Measurements from ENCODE around the gene METTL8.

Gene METTL8

DNA sequence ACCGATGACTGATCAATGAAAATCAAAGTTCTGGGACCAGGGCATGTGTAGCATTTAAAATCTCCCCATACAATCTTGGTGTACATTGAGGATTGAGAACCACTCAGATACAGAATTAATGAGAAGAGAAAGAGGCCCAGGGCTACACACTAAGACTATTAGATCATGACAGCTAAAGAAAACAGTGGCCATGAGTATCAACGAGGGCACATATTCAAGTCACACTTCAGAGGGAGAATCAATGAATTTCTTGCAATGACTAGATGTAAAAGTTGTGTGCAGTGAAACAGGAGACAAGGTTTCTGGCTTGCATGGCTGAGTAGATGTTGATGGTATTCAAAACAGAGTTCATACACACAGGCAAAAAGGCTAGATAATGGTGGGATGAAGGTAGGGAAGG is 29.1 kb downstream of the METTL8 start:
- Histone ChIP-seq H2AFZ (ENCODE audit: low read length) (no peak overlapping the region), H3K4me1 (ENCODE audit: insufficient read depth, low read length, poor library complexity, severe bottlenecking) (peaks cover 57% of the 10 kb centered on the region), H3K9ac (ENCODE audit: low read depth, low read length, poor library complexity, severe bottlenecking) (no peak overlapping the region), H3K79me2 (ENCODE audit: insufficient read depth, low read length) (peaks cover 10% of the 10 kb centered on the region; the same call in 1 of the 2 replicates), H3K36me3 (ENCODE audit: insufficient read depth, low read length) (no peaks in the 10 kb centered on the region), H3K9me3 (ENCODE audit: insufficient read depth, low read depth, low read length) (peaks cover 10% of the 10 kb centered on the region), H3K9me2 (replicated peaks; ENCODE audit: low read depth, low read length) (no peaks in the 10 kb centered on the region), H3K4me3 (ENCODE audit: low read length, poor library complexity, severe bottlenecking) (no peak overlapping the region), H3F3A (ENCODE audit: low read depth) (peaks cover 6% of the 10 kb centered on the region; the same call in 1 of the 2 replicates), H4K20me1 (ENCODE audit: insufficient read depth, low read length, poor library complexity, severe bottlenecking) (no peaks in the 10 kb centered on the region), H3K4me2 (ENCODE audit: low read depth, low read length, poor library complexity, severe bottlenecking) (no peak overlapping the region), H3K27me3 (ENCODE audit: insufficient read depth, low read length, poor library complexity, severe bottlenecking) (no peaks in the 10 kb centered on the region)
- TF ChIP-seq, protein P1, sequence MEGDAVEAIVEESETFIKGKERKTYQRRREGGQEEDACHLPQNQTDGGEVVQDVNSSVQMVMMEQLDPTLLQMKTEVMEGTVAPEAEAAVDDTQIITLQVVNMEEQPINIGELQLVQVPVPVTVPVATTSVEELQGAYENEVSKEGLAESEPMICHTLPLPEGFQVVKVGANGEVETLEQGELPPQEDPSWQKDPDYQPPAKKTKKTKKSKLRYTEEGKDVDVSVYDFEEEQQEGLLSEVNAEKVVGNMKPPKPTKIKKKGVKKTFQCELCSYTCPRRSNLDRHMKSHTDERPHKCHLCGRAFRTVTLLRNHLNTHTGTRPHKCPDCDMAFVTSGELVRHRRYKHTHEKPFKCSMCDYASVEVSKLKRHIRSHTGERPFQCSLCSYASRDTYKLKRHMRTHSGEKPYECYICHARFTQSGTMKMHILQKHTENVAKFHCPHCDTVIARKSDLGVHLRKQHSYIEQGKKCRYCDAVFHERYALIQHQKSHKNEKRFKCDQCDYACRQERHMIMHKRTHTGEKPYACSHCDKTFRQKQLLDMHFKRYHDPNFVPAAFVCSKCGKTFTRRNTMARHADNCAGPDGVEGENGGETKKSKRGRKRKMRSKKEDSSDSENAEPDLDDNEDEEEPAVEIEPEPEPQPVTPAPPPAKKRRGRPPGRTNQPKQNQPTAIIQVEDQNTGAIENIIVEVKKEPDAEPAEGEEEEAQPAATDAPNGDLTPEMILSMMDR (conservative IDR thresholded peaks at IDR 0.05; ENCODE audit: low read length), result no peak
- no peak for TF ChIP-seq EZH2phosphoT487 (IDR thresholded peaks at IDR 0.05; ENCODE audit: borderline replicate concordance)

DNA sequence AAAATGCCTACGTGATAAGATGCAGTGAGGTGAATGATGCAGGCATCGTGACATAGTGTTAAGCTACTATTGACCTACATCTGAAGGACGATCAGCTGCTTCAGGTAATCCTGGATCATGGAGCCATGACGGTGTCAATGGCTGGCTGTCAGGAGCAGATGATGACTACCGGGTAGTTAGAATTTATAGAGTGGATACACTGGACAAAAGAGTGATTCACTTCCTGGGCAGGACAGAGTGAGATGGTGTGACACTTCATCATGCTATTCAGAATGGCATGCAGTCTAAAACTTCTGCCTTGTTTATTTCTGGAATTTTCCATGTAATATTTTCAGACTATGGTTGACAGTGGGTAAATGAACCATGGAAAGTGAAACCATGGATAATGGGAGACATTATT is 29.5 kb downstream of the METTL8 start:
- H3K9ac ChIP-seq (ENCODE audit: low read depth, low read length, poor library complexity, severe bottlenecking), result no peak overlapping the region
- TF ChIP-seq, protein P1 (conservative IDR thresholded peaks at IDR 0.05; ENCODE audit: low read length), result no peak
- H3K4me1 ChIP-seq (ENCODE audit: insufficient read depth, low read length, poor library complexity, severe bottlenecking), result peaks cover 56% of the 10 kb centered on the region
- no peaks in the 10 kb centered on the region for H3K9me2 ChIP-seq (replicated peaks; ENCODE audit: low read depth, low read length)
- H3K36me3 ChIP-seq (ENCODE audit: insufficient read depth, low read length), result no peaks in the 10 kb centered on the region
- H3K79me2 ChIP-seq (ENCODE audit: insufficient read depth, low read length), result peaks cover 7% of the 10 kb centered on the region; the same call in 1 of the 2 replicates
- H3K9me3 ChIP-seq (ENCODE audit: insufficient read depth, low read depth, low read length), result peaks cover 10% of the 10 kb centered on the region
- H3K4me2 ChIP-seq (ENCODE audit: low read depth, low read length, poor library complexity, severe bottlenecking), result no peak overlapping the region
- peaks cover 6% of the 10 kb centered on the region; the same call in 1 of the 2 replicates for H3F3A ChIP-seq (ENCODE audit: low read depth)
- H4K20me1 ChIP-seq (ENCODE audit: insufficient read depth, low read length, poor library complexity, severe bottlenecking), result no peaks in the 10 kb centered on the region
- no peak overlapping the region for H3K4me3 ChIP-seq (ENCODE audit: low read length, poor library complexity, severe bottlenecking)
- H2AFZ ChIP-seq (ENCODE audit: low read length), result no peak overlapping the region
- H3K27me3 ChIP-seq (ENCODE audit: insufficient read depth, low read length, poor library complexity, severe bottlenecking), result no peaks in the 10 kb centered on the region

DNA sequence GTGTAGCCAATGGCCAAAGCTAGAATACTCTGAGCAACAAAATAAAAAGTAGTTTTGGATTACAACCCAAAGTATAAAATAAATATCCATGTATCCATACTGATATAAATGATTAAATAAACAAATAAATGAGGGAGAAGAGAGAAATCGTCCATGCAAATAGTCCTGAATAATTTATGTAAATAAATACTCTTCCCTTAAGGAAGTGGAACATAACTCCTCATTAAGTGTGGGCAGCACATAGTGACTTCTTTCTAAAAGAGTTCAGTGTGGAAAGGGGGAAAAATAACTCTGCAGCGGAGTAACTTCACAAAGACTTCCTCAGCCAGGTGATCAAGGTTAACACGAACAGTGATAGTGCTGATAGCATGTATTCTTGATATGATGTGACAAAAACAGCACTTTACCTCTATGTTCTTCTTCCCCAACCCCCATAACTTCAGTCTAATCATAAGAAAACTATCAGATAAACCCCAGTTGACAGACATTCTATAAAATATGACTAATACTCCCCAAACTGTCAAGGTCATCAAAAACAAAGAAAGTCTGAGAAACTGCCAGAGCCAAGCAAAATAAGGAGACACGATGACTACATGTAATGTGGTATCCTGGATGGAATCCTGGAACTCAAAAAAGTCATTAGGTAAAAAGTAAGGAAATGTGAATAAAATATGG is 30.7 kb downstream of the METTL8 start:
- Histone ChIP-seq H3K9me3 (ENCODE audit: insufficient read depth, low read depth, low read length) (peaks cover 11% of the 10 kb centered on the region), H3F3A (ENCODE audit: low read depth) (peaks cover 11% of the 10 kb centered on the region; the same call in 1 of the 2 replicates), H2AFZ (ENCODE audit: low read length) (no peak overlapping the region), H3K4me3 (ENCODE audit: low read length, poor library complexity, severe bottlenecking) (no peak overlapping the region), H3K4me1 (ENCODE audit: insufficient read depth, low read length, poor library complexity, severe bottlenecking) (peaks cover 56% of the 10 kb centered on the region), H3K4me2 (ENCODE audit: low read depth, low read length, poor library complexity, severe bottlenecking) (no peak overlapping the region), H3K9ac (ENCODE audit: low read depth, low read length, poor library complexity, severe bottlenecking) (no peak overlapping the region), H3K9me2 (replicated peaks; ENCODE audit: low read depth, low read length) (no peaks in the 10 kb centered on the region), H4K20me1 (ENCODE audit: insufficient read depth, low read length, poor library complexity, severe bottlenecking) (no peaks in the 10 kb centered on the region), H3K27me3 (ENCODE audit: insufficient read depth, low read length, poor library complexity, severe bottlenecking) (no peaks in the 10 kb centered on the region), H3K79me2 (ENCODE audit: insufficient read depth, low read length) (no peaks in the 10 kb centered on the region), H3K36me3 (ENCODE audit: insufficient read depth, low read length) (no peaks in the 10 kb centered on the region)
- TF ChIP-seq EZH2phosphoT487 (IDR thresholded peaks at IDR 0.05; ENCODE audit: borderline replicate concordance), result no peak
- TF ChIP-seq, protein P1 (conservative IDR thresholded peaks at IDR 0.05; ENCODE audit: low read length), result no peak
